ENCODE results near the gene B4GALT4.
A peak's percentile ranks its signal among the peaks of the same experiment; 100 is the strongest.

Gene B4GALT4

DNA sequence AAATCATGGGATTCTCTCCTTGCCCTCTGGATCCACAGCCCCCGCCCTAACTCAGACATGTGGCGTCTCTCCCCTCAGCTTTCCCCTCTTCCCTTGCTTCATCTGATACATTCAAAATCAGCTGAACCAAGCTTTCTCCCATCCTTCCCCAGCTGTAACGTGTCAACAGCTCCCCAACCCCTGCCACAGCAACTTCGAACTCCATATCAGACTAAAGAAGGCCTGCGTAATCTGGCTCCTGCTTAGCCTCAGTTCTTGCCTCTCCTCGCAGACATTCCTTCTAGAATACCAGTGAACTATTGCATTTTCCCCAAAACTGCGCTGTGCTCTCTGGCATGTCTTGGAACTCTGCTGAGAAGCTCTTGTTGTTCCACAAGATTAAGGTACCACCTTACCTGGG lies 18.3 kb downstream of the B4GALT4 start:
- Histone ChIP-seq H2BK15ac (ENCODE audit: low read length) (no peak overlapping the region), H4K91ac (ENCODE audit: low read depth, low read length, poor library complexity) (no peak overlapping the region), H2BK120ac (ENCODE audit: low read depth, low read length) (no peak overlapping the region), H3K4me3 (ENCODE audit: low read length in 2 of 2) (no peak overlapping the region), H4K8ac (ENCODE audit: low read depth, low read length) (no peak overlapping the region), H3K4ac (ENCODE audit: low read length) (no peak overlapping the region), H3K4me2 (ENCODE audit: insufficient read depth, low read length, poor library complexity, severe bottlenecking) (no peak overlapping the region), H3K9ac (ENCODE audit: low read depth, low read length, poor library complexity) (no peak overlapping the region), H3K4me1 (ENCODE audit: control insufficient read depth in 2 of 2, insufficient read depth in 1 of 2, low read depth in 1 of 2, low read length in 2 of 2) (no peaks in the 10 kb centered on the region), H3K9me3 (replicated peaks in 1 of 2; ENCODE audit: control insufficient read depth in 2 of 2, insufficient read depth in 1 of 2, low read depth in 1 of 2, low read length in 2 of 2) (no peaks in the 10 kb centered on the region), H2AFZ (ENCODE audit: low read length) (no peak overlapping the region), H3K79me1 (ENCODE audit: low read depth, low read length) (peaks cover 2% of the 10 kb centered on the region), H2BK5ac (ENCODE audit: low read length) (no peak overlapping the region), H3K18ac (ENCODE audit: low read length) (no peak overlapping the region), H3K23ac (ENCODE audit: low read depth, low read length, poor library complexity) (no peak overlapping the region), H3K27ac (replicated peaks; ENCODE audit: low read length) (no peak overlapping the region), H3K27me3 (ENCODE audit: control insufficient read depth in 3 of 3, insufficient read depth in 3 of 3, low read depth in 1 of 3, low read length in 3 of 3) (no peaks in the 10 kb centered on the region), H3K36me3 (replicated peaks in 1 of 2; ENCODE audit: control insufficient read depth in 2 of 2, insufficient read depth in 2 of 2, low read length in 2 of 2) (peaks cover 37 to 78% of the 10 kb centered on the region in 2 donors), H2BK12ac (ENCODE audit: low read length) (no peak overlapping the region), H3K14ac (ENCODE audit: low read length) (no peak overlapping the region), H2AK5ac (ENCODE audit: low read depth, low read length) (no peak overlapping the region)
- DNase-seq (ENCODE audit: low spot score) = no peak
- no CpG with 5 or more reads among the region's 7 CpGs for WGBS, 2 donors (ENCODE audit: extremely low coverage in 2 of 2, insufficient read length in 2 of 2, insufficient replicate concordance in 1 of 2)

DNA sequence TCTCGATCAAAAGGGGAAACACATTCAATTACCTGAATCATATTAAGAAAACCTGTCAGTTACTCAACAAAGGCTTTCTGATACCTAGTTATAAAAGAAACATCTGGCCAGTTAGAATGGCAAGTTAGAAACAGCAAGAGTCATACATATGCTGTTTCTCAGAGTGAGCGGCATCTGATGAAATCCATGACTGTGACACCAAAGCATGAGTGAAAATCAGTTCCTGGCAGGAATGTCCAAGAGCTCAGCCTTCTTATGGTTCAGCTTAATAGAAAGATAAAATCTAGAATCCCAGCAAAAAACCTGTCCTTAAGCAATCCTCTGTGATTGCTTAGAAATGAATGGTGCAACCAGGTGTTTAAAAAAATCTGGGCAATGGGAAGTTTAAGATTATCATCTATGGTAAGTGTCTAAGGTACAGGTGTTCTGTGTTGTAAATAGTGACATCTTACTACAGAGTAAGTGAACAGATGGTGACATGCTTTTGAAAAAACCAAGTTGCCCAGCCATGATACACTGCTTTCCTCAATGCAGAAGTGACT lies 18.8 kb downstream of the B4GALT4 start:
- Histone ChIP-seq H3K18ac (ENCODE audit: low read length) (no peak overlapping the region), H2BK15ac (ENCODE audit: low read length) (no peak overlapping the region), H2AFZ (ENCODE audit: low read length) (no peak overlapping the region), H3K14ac (ENCODE audit: low read length) (no peak overlapping the region), H2BK120ac (ENCODE audit: low read depth, low read length) (no peak overlapping the region), H3K4me2 (ENCODE audit: insufficient read depth, low read length, poor library complexity, severe bottlenecking) (no peak overlapping the region), H2AK5ac (ENCODE audit: low read depth, low read length) (no peak overlapping the region), H3K4ac (ENCODE audit: low read length) (no peak overlapping the region), H2BK5ac (ENCODE audit: low read length) (no peak overlapping the region), H4K8ac (ENCODE audit: low read depth, low read length) (no peak overlapping the region), H3K4me3 (ENCODE audit: low read length in 2 of 2) (no peak overlapping the region), H3K9ac (ENCODE audit: low read depth, low read length, poor library complexity) (no peak overlapping the region), H3K23ac (ENCODE audit: low read depth, low read length, poor library complexity) (no peak overlapping the region), H3K27ac (replicated peaks; ENCODE audit: low read length) (no peak overlapping the region), H3K9me3 (replicated peaks in 1 of 2; ENCODE audit: control insufficient read depth in 2 of 2, insufficient read depth in 1 of 2, low read depth in 1 of 2, low read length in 2 of 2) (no peaks in the 10 kb centered on the region), H3K4me1 (ENCODE audit: control insufficient read depth in 2 of 2, insufficient read depth in 1 of 2, low read depth in 1 of 2, low read length in 2 of 2) (no peaks in the 10 kb centered on the region), H3K79me1 (ENCODE audit: low read depth, low read length) (peaks cover 2% of the 10 kb centered on the region), H2BK12ac (ENCODE audit: low read length) (no peak overlapping the region), H4K91ac (ENCODE audit: low read depth, low read length, poor library complexity) (no peak overlapping the region), H3K36me3 (replicated peaks in 1 of 2; ENCODE audit: control insufficient read depth in 2 of 2, insufficient read depth in 2 of 2, low read length in 2 of 2) (peaks cover 36 to 79% of the 10 kb centered on the region in 2 donors), H3K27me3 (ENCODE audit: control insufficient read depth in 3 of 3, insufficient read depth in 3 of 3, low read depth in 1 of 3, low read length in 3 of 3) (no peaks in the 10 kb centered on the region)
- WGBS, 2 donors (ENCODE audit: extremely low coverage in 2 of 2, insufficient read length in 2 of 2, insufficient replicate concordance in 1 of 2) = no CpG with 5 or more reads among the region's 2 CpGs
- no peak for DNase-seq (ENCODE audit: low spot score)

DNA sequence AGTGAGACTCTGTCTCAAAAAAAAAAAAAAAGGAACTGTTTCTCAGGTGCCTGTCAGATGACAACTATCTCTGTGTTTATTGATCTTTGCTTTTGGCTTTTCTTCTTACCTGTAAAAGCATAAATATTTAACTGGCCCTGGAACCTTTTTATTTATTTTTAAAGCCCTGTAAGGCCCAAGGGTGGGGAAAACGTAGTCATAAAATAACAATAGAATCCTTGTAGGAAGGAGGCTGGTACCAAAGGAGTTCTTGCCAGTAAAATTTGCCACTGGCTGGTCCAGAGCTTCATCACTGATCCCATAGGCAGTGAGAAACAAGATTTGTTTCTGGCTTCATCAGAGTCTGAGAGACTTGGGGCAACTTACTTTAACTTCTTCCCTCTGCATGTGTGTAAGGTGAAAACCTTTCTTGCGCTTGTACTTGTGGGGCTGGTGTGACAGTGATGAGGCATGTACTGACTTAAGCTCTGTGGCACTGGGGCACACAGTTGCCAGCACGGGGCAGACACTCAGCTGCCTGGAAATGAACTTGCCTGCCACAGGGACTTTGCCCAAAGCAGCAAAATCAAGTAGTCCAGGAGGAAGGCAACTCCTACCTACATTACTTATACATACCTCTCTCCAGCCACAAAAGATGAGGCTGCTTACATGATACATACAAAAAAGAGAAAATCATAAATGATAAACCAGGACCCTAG lies 19.6 kb downstream of the B4GALT4 start:
- no peak overlapping the region for H3K27ac ChIP-seq (replicated peaks; ENCODE audit: low read length)
- H2AK5ac ChIP-seq (ENCODE audit: low read depth, low read length) = no peak overlapping the region
- no peak overlapping the region for H4K8ac ChIP-seq (ENCODE audit: low read depth, low read length)
- no peak overlapping the region for H2AFZ ChIP-seq (ENCODE audit: low read length)
- no peak overlapping the region for H4K91ac ChIP-seq (ENCODE audit: low read depth, low read length, poor library complexity)
- no peak for DNase-seq (ENCODE audit: low spot score)
- no CpG with 5 or more reads among the region's 3 CpGs for WGBS, 2 donors (ENCODE audit: extremely low coverage in 2 of 2, insufficient read length in 2 of 2, insufficient replicate concordance in 1 of 2)
- no peak overlapping the region for H3K4ac ChIP-seq (ENCODE audit: low read length)
- H3K4me1 ChIP-seq (ENCODE audit: control insufficient read depth in 2 of 2, insufficient read depth in 1 of 2, low read depth in 1 of 2, low read length in 2 of 2) = no peaks in the 10 kb centered on the region
- no peak overlapping the region for H3K23ac ChIP-seq (ENCODE audit: low read depth, low read length, poor library complexity)
- no peak overlapping the region for H2BK15ac ChIP-seq (ENCODE audit: low read length)
- H3K4me3 ChIP-seq (ENCODE audit: low read length in 2 of 2) = no peak overlapping the region
- H2BK120ac ChIP-seq (ENCODE audit: low read depth, low read length) = no peak overlapping the region
- H3K36me3 ChIP-seq (replicated peaks in 1 of 2; ENCODE audit: control insufficient read depth in 2 of 2, insufficient read depth in 2 of 2, low read length in 2 of 2) = peaks cover 30 to 78% of the 10 kb centered on the region in 2 donors
- no peaks in the 10 kb centered on the region for H3K27me3 ChIP-seq (ENCODE audit: control insufficient read depth in 3 of 3, insufficient read depth in 3 of 3, low read depth in 1 of 3, low read length in 3 of 3)
- no peak overlapping the region for H3K4me2 ChIP-seq (ENCODE audit: insufficient read depth, low read length, poor library complexity, severe bottlenecking)
- H3K18ac ChIP-seq (ENCODE audit: low read length) = no peak overlapping the region
- no peaks in the 10 kb centered on the region for H3K9me3 ChIP-seq (replicated peaks in 1 of 2; ENCODE audit: control insufficient read depth in 2 of 2, insufficient read depth in 1 of 2, low read depth in 1 of 2, low read length in 2 of 2)
- no peak overlapping the region for H3K14ac ChIP-seq (ENCODE audit: low read length)
- H2BK5ac ChIP-seq (ENCODE audit: low read length) = no peak overlapping the region
- no peak overlapping the region for H3K9ac ChIP-seq (ENCODE audit: low read depth, low read length, poor library complexity)
- peaks cover 2% of the 10 kb centered on the region for H3K79me1 ChIP-seq (ENCODE audit: low read depth, low read length)
- H2BK12ac ChIP-seq (ENCODE audit: low read length) = no peak overlapping the region

DNA sequence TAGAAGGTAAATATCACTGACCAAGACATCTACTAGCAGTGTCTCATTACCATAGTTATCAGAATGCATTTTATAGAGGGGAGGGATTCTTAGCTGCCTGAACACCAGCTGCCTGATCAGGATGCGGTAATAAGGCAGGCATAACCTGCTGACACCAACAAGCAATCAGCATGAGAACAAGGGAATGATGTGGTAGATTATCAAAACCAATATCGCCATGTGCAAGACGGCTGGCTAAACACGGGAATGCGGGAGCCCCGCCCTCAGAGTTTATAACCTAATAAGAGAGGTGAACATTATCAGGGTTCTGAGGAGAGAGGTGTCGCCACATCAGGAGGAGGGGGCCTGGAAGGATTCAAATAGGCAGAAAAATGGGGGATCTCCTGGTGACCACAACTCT lies 20.5 kb downstream of the B4GALT4 start:
- Histone ChIP-seq H3K27me3 (ENCODE audit: control insufficient read depth in 3 of 3, insufficient read depth in 3 of 3, low read depth in 1 of 3, low read length in 3 of 3) (no peaks in the 10 kb centered on the region), H2AK5ac (ENCODE audit: low read depth, low read length) (no peak overlapping the region), H2BK12ac (ENCODE audit: low read length) (no peak overlapping the region), H3K23ac (ENCODE audit: low read depth, low read length, poor library complexity) (no peak overlapping the region), H3K14ac (ENCODE audit: low read length) (no peak overlapping the region), H2AFZ (ENCODE audit: low read length) (no peak overlapping the region), H3K4ac (ENCODE audit: low read length) (no peak overlapping the region), H3K4me1 (ENCODE audit: control insufficient read depth in 2 of 2, insufficient read depth in 1 of 2, low read depth in 1 of 2, low read length in 2 of 2) (no peaks in the 10 kb centered on the region), H3K9ac (ENCODE audit: low read depth, low read length, poor library complexity) (peak overlapping the region; percentile 65), H3K27ac (replicated peaks; ENCODE audit: low read length) (no peak overlapping the region), H3K79me1 (ENCODE audit: low read depth, low read length) (peaks cover 2% of the 10 kb centered on the region), H3K9me3 (replicated peaks in 1 of 2; ENCODE audit: control insufficient read depth in 2 of 2, insufficient read depth in 1 of 2, low read depth in 1 of 2, low read length in 2 of 2) (no peaks in the 10 kb centered on the region), H3K4me3 (ENCODE audit: low read length in 2 of 2) (no peak overlapping the region), H4K91ac (ENCODE audit: low read depth, low read length, poor library complexity) (no peak overlapping the region), H2BK120ac (ENCODE audit: low read depth, low read length) (no peak overlapping the region), H3K18ac (ENCODE audit: low read length) (no peak overlapping the region), H4K8ac (ENCODE audit: low read depth, low read length) (no peak overlapping the region), H2BK15ac (ENCODE audit: low read length) (no peak overlapping the region), H3K4me2 (ENCODE audit: insufficient read depth, low read length, poor library complexity, severe bottlenecking) (no peak overlapping the region), H2BK5ac (ENCODE audit: low read length) (no peak overlapping the region), H3K36me3 (replicated peaks in 1 of 2; ENCODE audit: control insufficient read depth in 2 of 2, insufficient read depth in 2 of 2, low read length in 2 of 2) (peaks cover 31 to 82% of the 10 kb centered on the region in 2 donors)
- no CpG with 5 or more reads among the region's 7 CpGs for WGBS, 2 donors (ENCODE audit: extremely low coverage in 2 of 2, insufficient read length in 2 of 2, insufficient replicate concordance in 1 of 2)
- DNase-seq (ENCODE audit: low spot score) = no peak

Data from neuronal stem cell (in vitro differentiated cells).